ENCODE results near the gene ADAMTSL5.

The ADAMTSL5 gene

GRCh38 chr19:1467215-1467489 is 45.7 kb downstream of the ADAMTSL5 start:
- no peak for DNase-seq (ENCODE audit: low spot score)

GRCh38 chr19:1466461-1467214 is 46.2 kb downstream of the ADAMTSL5 start:
- no peak for DNase-seq (ENCODE audit: low spot score)

- no peak for DNase-seq (ENCODE audit: low spot score)
Measured at GRCh38 chr19:1466018-1466460, 46.8 kb downstream of the ADAMTSL5 start.

GRCh38 chr19:1465191-1466016 is 47.4 kb downstream of the ADAMTSL5 start:
- DNase-seq (ENCODE audit: low spot score): no peak

- no peak for DNase-seq (ENCODE audit: low spot score)
Measured at GRCh38 chr19:1461862-1462261, 51.0 kb downstream of the ADAMTSL5 start.

- DNase-seq (ENCODE audit: low spot score): no peak
Measured at GRCh38 chr19:1460033-1460995, 52.5 kb downstream of the ADAMTSL5 start.

- no peak for DNase-seq (ENCODE audit: low spot score)
Measured at GRCh38 chr19:1459479-1459878, 53.3 kb downstream of the ADAMTSL5 start.

- no peak for DNase-seq (ENCODE audit: low spot score)
Measured at GRCh38 chr19:1457892-1458291, 54.9 kb downstream of the ADAMTSL5 start.

GRCh38 chr19:1457031-1457739 is 55.6 kb downstream of the ADAMTSL5 start:
- DNase-seq (ENCODE audit: low spot score): no peak

- DNase-seq (ENCODE audit: low spot score): no peak
Measured at GRCh38 chr19:1456121-1456900, 56.5 kb downstream of the ADAMTSL5 start.

- DNase-seq (ENCODE audit: low spot score): peak; percentile 86
Measured at GRCh38 chr19:1455336-1456120, 57.3 kb downstream of the ADAMTSL5 start.

Data from hematopoietic multipotent progenitor cell treated with erythropoietin and hydrocortisone succinate and interleukin-3 and kit ligand, for 15 days (in vitro differentiated cells).